Neural cell (in vitro differentiated cells): ENCODE measurements around the gene LUC7L3. TPM values are rescaled to one million over a fixed set of nuclear protein-coding genes. Genes with fewer than 3 reads are reported as not detected.

Source experiments
- H2AFZ ChIP-seq: fragments of 200-600, 300-800 bp; sonication (generic), shearing (Covaris generic); 2 replicates; pipeline ENCODE4 v1.6.0; 2014; ENCODE audit warnings: low read depth, mild to moderate bottlenecking, antibody characterized with exemption, low read length, moderate library complexity
- H3F3A ChIP-seq: fragments of 200-600 bp; shearing (Covaris generic); 2 replicates; pipeline ENCODE4 v1.6.1; 2016; ENCODE audit warnings: mild to moderate bottlenecking, moderate library complexity, mixed read lengths, antibody characterized with exemption, low read length; ENCODE audit not compliant: insufficient read depth, poor library complexity, severe bottlenecking
- H3K27ac ChIP-seq: fragments of 200-600, 300-800 bp; sonication (generic), shearing (Covaris generic); 2 replicates; pipeline ENCODE4 v1.5.1; 2014; ENCODE audit warnings: mild to moderate bottlenecking, low read length, moderate library complexity
- H3K27me3 ChIP-seq: fragments of 300-800, 200-600 bp; sonication (generic), shearing (Covaris generic); 2 replicates; pipeline ENCODE4 v1.6.0; 2014; ENCODE audit warnings: mild to moderate bottlenecking, low read depth, low read length, moderate library complexity; ENCODE audit not compliant: insufficient read depth
- H3K36me3 ChIP-seq: fragments of 300-800, 200-600 bp; sonication (generic), shearing (Covaris generic); 2 replicates; pipeline ENCODE4 v1.5.1; 2014; ENCODE audit warnings: mild to moderate bottlenecking, antibody characterized with exemption, low read length, moderate library complexity; ENCODE audit not compliant: insufficient read depth
- H3K4me2 ChIP-seq: fragments of 300-800, 200-600 bp; sonication (generic), shearing (Covaris generic); 2 replicates; pipeline ENCODE4 v1.6.0; 2014; ENCODE audit warnings: mild to moderate bottlenecking, low read length
- H3K4me3 ChIP-seq: fragments of 300-800, 200-600 bp; sonication (generic), shearing (Covaris generic); 2 replicates; pipeline ENCODE4 v1.5.1; 2014; ENCODE audit warnings: mild to moderate bottlenecking, low read length, moderate library complexity
- H3K79me2 ChIP-seq: fragments of 200-600 bp; shearing (Covaris generic); replicated peaks from 2 replicates; pipeline ENCODE4 v1.6.0; 2014; ENCODE audit warnings: mild to moderate bottlenecking, low read length, moderate library complexity; ENCODE audit not compliant: insufficient read depth
- H3K9ac ChIP-seq: fragments of 300-800, 200-600 bp; sonication (generic), shearing (Covaris generic); 2 replicates; pipeline ENCODE4 v1.6.1; 2016; ENCODE audit warnings: mild to moderate bottlenecking, low read length, mixed read lengths
- H3K9me2 ChIP-seq: fragments of 200-600 bp; shearing (Covaris generic); 2 replicates; pipeline ENCODE4 v1.6.1; 2016; ENCODE audit warnings: mild to moderate bottlenecking, low read length, mixed read lengths; ENCODE audit not compliant: insufficient read depth
- H3K9me3 ChIP-seq: fragments of 200-600, 300-800 bp; sonication (generic), shearing (Covaris generic); 2 replicates; pipeline ENCODE4 v1.6.1; 2016; ENCODE audit warnings: mild to moderate bottlenecking, mixed run types, low read length, moderate library complexity, mixed read lengths
- H4K20me1 ChIP-seq: fragments of 200-600 bp; shearing (Covaris generic); 2 replicates; pipeline ENCODE4 v1.6.1; 2016; ENCODE audit warnings: mild to moderate bottlenecking, mixed run types; ENCODE audit not compliant: insufficient read depth
- CTCF ChIP-seq: fragments of 450-650 bp; IDR thresholded peaks from 2 replicates; pipeline ENCODE4 v1.5.1; 2014; ENCODE audit warnings: antibody characterized with exemption, mild to moderate bottlenecking, moderate library complexity; ENCODE audit not compliant: poor library complexity, severe bottlenecking
- EP300 ChIP-seq: fragments of 450-650 bp; conservative IDR thresholded peaks from 2 replicates; pipeline ENCODE4 v1.6.1; 2014; ENCODE audit warnings: antibody characterized with exemption, mild to moderate bottlenecking, moderate library complexity; ENCODE audit not compliant: poor library complexity, severe bottlenecking
- EZH2 ChIP-seq: fragments of 200-600, 300-800 bp; shearing (Covaris generic), sonication (generic); IDR thresholded peaks from 2 replicates; pipeline ENCODE4 v1.6.1; 2014; ENCODE audit warnings: antibody characterized with exemption, low read length, borderline replicate concordance, mild to moderate bottlenecking; ENCODE audit not compliant: insufficient read depth, poor library complexity, severe bottlenecking
- MXI1 ChIP-seq: fragments of 450-650 bp; conservative IDR thresholded peaks from 2 replicates; pipeline ENCODE4 v1.6.1; 2014; ENCODE audit warnings: antibody characterized with exemption, mild to moderate bottlenecking; ENCODE audit not compliant: poor library complexity, severe bottlenecking
- POLR2AphosphoS5 ChIP-seq: IDR thresholded peaks from 2 replicates; pipeline ENCODE4 v1.6.1; 2012
- RAD21 ChIP-seq: fragments of 450-650 bp; conservative IDR thresholded peaks from 2 replicates; pipeline ENCODE4 v1.6.1; 2014; ENCODE audit warnings: antibody characterized with exemption, mild to moderate bottlenecking, moderate library complexity
- REST ChIP-seq: IDR thresholded peaks from 2 replicates; pipeline ENCODE4 v1.6.1; 2012; ENCODE audit warnings: borderline replicate concordance
- SMC3 ChIP-seq: fragments of 450-650 bp; conservative IDR thresholded peaks from 2 replicates; pipeline ENCODE4 v1.6.1; 2014; ENCODE audit warnings: antibody characterized with exemption, mild to moderate bottlenecking, moderate library complexity; ENCODE audit not compliant: poor library complexity
- TAF1 ChIP-seq: IDR thresholded peaks from 2 replicates; pipeline ENCODE4 v1.6.1; 2012; ENCODE audit warnings: low read depth
- polyA plus RNA-seq: library from polyadenylated mRNA; depleted of rRNA; stranded (reverse); fragments of >200 nt; gene quantifications from 2 replicates; pipeline ENCODE4 v1.2.3, GENCODE V29; 2014

The LUC7L3 gene
- polyA plus RNA-seq, 1 donor from 2014 or later, result 677 TPM

GRCh38 chr17:50779747-50780353, 60.4 kb downstream of the LUC7L3 start:
- no peaks in the 10 kb centered on the region for H4K20me1 ChIP-seq
- no peaks in the 10 kb centered on the region for H3K9me3 ChIP-seq
- H2AFZ ChIP-seq, result no peak overlapping the region
- no peaks in the 10 kb centered on the region for H3K9me2 ChIP-seq
- no peak for TF ChIP-seq SMC3
- TF ChIP-seq CTCF, result no peak
- TF ChIP-seq POLR2AphosphoS5, result no peak
- no peak for TF ChIP-seq EZH2
- no peaks in the 10 kb centered on the region for H3K27me3 ChIP-seq
- no peaks in the 10 kb centered on the region for H3K36me3 ChIP-seq
- H3K4me3 ChIP-seq, result no peak overlapping the region
- H3F3A ChIP-seq, result no peaks in the 10 kb centered on the region
- H3K27ac ChIP-seq, result no peak overlapping the region
- H3K9ac ChIP-seq, result no peak overlapping the region
- no peak overlapping the region for H3K4me2 ChIP-seq
- no peaks in the 10 kb centered on the region for H3K79me2 ChIP-seq

GRCh38 chr17:50781167-50781566, 61.8 kb downstream of the LUC7L3 start:
- no peak overlapping the region for H3K27ac ChIP-seq
- no peaks in the 10 kb centered on the region for H3K9me3 ChIP-seq
- H3K36me3 ChIP-seq, result no peaks in the 10 kb centered on the region
- H3K4me3 ChIP-seq, result no peak overlapping the region
- no peaks in the 10 kb centered on the region for H3F3A ChIP-seq
- H3K79me2 ChIP-seq, result no peaks in the 10 kb centered on the region
- no peak for TF ChIP-seq CTCF
- TF ChIP-seq TAF1, result no peak
- no peak for TF ChIP-seq EP300
- no peak for TF ChIP-seq RAD21
- TF ChIP-seq EZH2, result no peak
- no peak for TF ChIP-seq SMC3
- no peak for TF ChIP-seq POLR2AphosphoS5
- no peak for TF ChIP-seq MXI1
- TF ChIP-seq REST, result no peak
- no peak overlapping the region for H3K9ac ChIP-seq
- H3K27me3 ChIP-seq, result no peaks in the 10 kb centered on the region
- no peak overlapping the region for H2AFZ ChIP-seq
- no peaks in the 10 kb centered on the region for H4K20me1 ChIP-seq
- H3K4me2 ChIP-seq, result no peak overlapping the region
- no peaks in the 10 kb centered on the region for H3K9me2 ChIP-seq
